Measurements from ENCODE around the gene PALM. TPM values are rescaled to one million over a fixed set of nuclear protein-coding genes. Genes with fewer than 3 reads are reported as not detected.

PALM gene
- total and polyA plus RNA-seq, 12 donors: 12.5 to 36.7 (median 18.7) TPM

GRCh38 chr19:788983-789700 is 80.4 kb downstream of the PALM start:
- peak in 2 of 9 donors; percentile 26 to 34 for TF ChIP-seq CTCF (IDR thresholded peaks at IDR 0.05)
- H3K27ac ChIP-seq: peak overlapping the region; percentile 48 to 88 (median 80)
- WGBS, 2 donors: 30 to 37% methylated on average over 33 of the region's 33 CpGs
- DNase-seq: peak; percentile 64 to 67
- intact Hi-C loops (cut with DNase I): no loop called here
- H3K27me3 ChIP-seq: no peaks in the 10 kb centered on the region
- H3K36me3 ChIP-seq: no peaks in the 10 kb centered on the region
- peak overlapping the region in 8 of 10 donors; percentile 4 to 32 (median 15) for H3K4me3 ChIP-seq
- peaks cover 7 to 70% (median 45%) of the 10 kb centered on the region in 9 donors for H3K4me1 ChIP-seq
- no peaks in the 10 kb centered on the region for H3K9me3 ChIP-seq
- peak; percentile 68 to 91 (median 87) for ATAC-seq

GRCh38 chr19:789701-790060 is 80.9 kb downstream of the PALM start:
- Histone ChIP-seq H3K4me3 (peak overlapping the region in 4 of 10 donors; percentile 9 to 32 (median 25)), H3K27ac (peak overlapping the region; percentile 48 to 88 (median 80)), H3K4me1 (peaks cover 6 to 64% (median 45%) of the 10 kb centered on the region in 9 donors), H3K9me3 (no peaks in the 10 kb centered on the region), H3K36me3 (no peaks in the 10 kb centered on the region), H3K27me3 (no peaks in the 10 kb centered on the region)
- no peak for TF ChIP-seq CTCF (IDR thresholded peaks at IDR 0.05)
- intact Hi-C loops (cut with DNase I): loop anchor here in 1 of 10 donors (10.0 kb wide), 1 partner anchor 65 kb away; the partner anchor contains the start of genes CFD and ELANE
- peak in 1 of 8 donors; percentile 3 for ATAC-seq
- no peak for DNase-seq
- 63 to 72% methylated on average over 9 of the region's 9 CpGs for WGBS, 2 donors

GRCh38 chr19:791007-791566 is 82.4 kb downstream of the PALM start:
- peaks cover 5 to 66% (median 51%) of the 10 kb centered on the region in 9 donors for H3K4me1 ChIP-seq
- no peak for TF ChIP-seq CTCF (IDR thresholded peaks at IDR 0.05)
- no peak overlapping the region for H3K4me3 ChIP-seq
- no peaks in the 10 kb centered on the region for H3K36me3 ChIP-seq
- intact Hi-C loops (cut with DNase I): loop anchor here in 1 of 10 donors (10.0 kb wide), 1 partner anchor 64 kb away; the partner anchor contains the start of genes CFD and ELANE
- H3K27ac ChIP-seq: peak overlapping the region in 9 of 10 donors; percentile 67 to 88 (median 81)
- no peaks in the 10 kb centered on the region for H3K27me3 ChIP-seq
- no peaks in the 10 kb centered on the region for H3K9me3 ChIP-seq
- DNase-seq (no peak), ATAC-seq (no peak)
- WGBS, 2 donors: 76 to 87% methylated on average over 26 of the region's 26 CpGs

- peaks cover 5 to 70% (median 56%) of the 10 kb centered on the region in 9 donors for H3K4me1 ChIP-seq
- no peaks in the 10 kb centered on the region for H3K27me3 ChIP-seq
- intact Hi-C loops (cut with DNase I): loop anchor here in 1 of 10 donors (10.0 kb wide), 1 partner anchor 63 kb away; the partner anchor contains the start of genes CFD and ELANE
- no peaks in the 10 kb centered on the region for H3K9me3 ChIP-seq
- 50% methylated on average over 8 of the region's 8 CpGs for WGBS, 2 donors
- no peaks in the 10 kb centered on the region for H3K36me3 ChIP-seq
- DNase-seq (peak in 1 of 2 donors; percentile 64), ATAC-seq (peak in 3 of 8 donors; percentile 12 to 19 (median 14))
- no peak overlapping the region for H3K4me3 ChIP-seq
- peak overlapping the region in 9 of 10 donors; percentile 56 to 88 (median 79) for H3K27ac ChIP-seq
- no peak for TF ChIP-seq CTCF (IDR thresholded peaks at IDR 0.05)
Measured at GRCh38 chr19:791567-792305, 83.0 kb downstream of the PALM start.

Data from heart right ventricle (tissue), 16 donors.